ENCODE results near the gene DNAH2. TPM values are rescaled to one million over a fixed set of nuclear protein-coding genes. Genes with fewer than 3 reads are reported as not detected.

Gene DNAH2
- total and polyA plus RNA-seq, 8 donors: under 0.01 to 8.0 (median 0.24) TPM; not detected in 2

DNA sequence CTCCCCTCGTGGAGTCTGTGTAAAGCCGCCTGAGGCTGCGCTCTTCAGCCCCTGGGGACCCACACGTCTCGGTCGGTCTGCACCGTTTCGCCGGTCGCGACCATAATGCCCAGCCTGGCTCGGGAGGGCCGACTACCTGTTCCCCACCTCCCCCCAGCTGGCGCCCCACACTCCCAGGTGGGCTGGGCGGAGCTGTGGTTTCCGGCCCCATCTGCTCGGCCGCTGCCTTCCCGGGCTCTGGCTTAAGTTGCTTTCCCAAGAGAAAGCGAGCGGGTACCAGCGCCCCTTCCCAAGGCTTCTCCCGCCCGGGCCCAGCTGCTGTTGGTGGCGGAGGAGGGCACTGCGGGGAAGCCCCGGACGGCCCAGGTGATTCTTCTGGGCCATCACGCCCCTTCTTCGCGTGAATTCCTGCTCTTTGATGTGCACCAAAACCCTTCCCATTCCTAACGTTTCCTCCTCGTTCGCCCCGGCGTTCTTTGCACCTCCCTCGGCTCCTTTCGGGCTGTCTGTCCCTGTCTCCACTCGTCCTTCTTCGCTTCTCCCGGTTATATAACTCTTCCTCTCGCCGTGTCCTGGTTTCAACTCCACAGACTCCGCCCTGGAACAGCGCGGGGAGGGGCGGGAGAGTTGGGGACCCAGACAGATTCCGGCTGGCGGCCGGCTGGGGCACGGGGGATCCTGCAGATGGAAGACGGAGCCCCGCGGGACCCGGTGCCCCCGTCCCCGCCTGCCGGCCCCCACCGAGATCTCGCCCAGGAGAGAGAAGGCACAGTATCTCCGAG is 118.5 kb downstream of the DNAH2 start:
- Histone ChIP-seq H3K27me3 (no peaks in the 10 kb centered on the region), H3K36me3 (peaks cover 0 to 13% (median 8%) of the 10 kb centered on the region in 4 donors), H3K27ac (peak overlapping the region; percentile 92 to 100 (median 99)), H3K4me1 (peaks cover 35 to 64% (median 59%) of the 10 kb centered on the region in 4 donors), H3K9me3 (no peaks in the 10 kb centered on the region), H3K4me3 (peak overlapping the region; percentile 66 to 80 (median 74))
- TF ChIP-seq POLR2A (IDR thresholded peaks at IDR 0.05) (peak in 2 of 4 donors; percentile 69 to 79), CTCF (IDR thresholded peaks at IDR 0.05) (no peak), POLR2AphosphoS5 (IDR thresholded peaks at IDR 0.05) (peak; percentile 39 to 87 (median 54))
- intact Hi-C loops (cut with DNase I; ENCODE audit: low total_unique reads): no loop called here
- DNase-seq: peak; percentile 74 to 86
- WGBS, 5 donors: 0% methylated on average over 44 to 61 of the region's 61 CpGs

- TF ChIP-seq POLR2AphosphoS5 (IDR thresholded peaks at IDR 0.05) (peak; percentile 31 to 91 (median 47)), CTCF (IDR thresholded peaks at IDR 0.05) (peak in 1 of 7 experiments; percentile 4), POLR2A (IDR thresholded peaks at IDR 0.05) (no peak), EP300 (IDR thresholded peaks at IDR 0.05) (peak; percentile 32)
- Histone ChIP-seq H3K27ac (peak overlapping the region; percentile 92 to 100 (median 99)), H3K4me1 (peaks cover 39 to 72% (median 66%) of the 10 kb centered on the region in 4 donors), H3K4me3 (peak overlapping the region; percentile 66 to 80 (median 74)), H3K9me3 (no peaks in the 10 kb centered on the region), H3K27me3 (no peaks in the 10 kb centered on the region), H3K36me3 (peaks cover 0 to 13% (median 8%) of the 10 kb centered on the region in 4 donors)
- 1 to 3% (median 2%) methylated on average over 19 of the region's 19 CpGs for WGBS, 5 donors
- peak; percentile 95 to 98 for DNase-seq
- intact Hi-C loops (cut with DNase I; ENCODE audit: low total_unique reads): no loop called here
These were observed 119.3 kb downstream of the DNAH2 start for GRCh38 chr17:7836596-7837407.

- H3K4me3 ChIP-seq: peak overlapping the region; percentile 25 to 76 (median 69)
These were observed 120.0 kb downstream of the DNAH2 start for GRCh38 chr17:7837408-7838088.

More at GRCh38 chr17:7837408-7838088, 120.0 kb downstream of the DNAH2 start:
- peaks cover 39 to 75% (median 68%) of the 10 kb centered on the region in 4 donors for H3K4me1 ChIP-seq
- DNase-seq: peak in 1 of 2 donors; percentile 56
- H3K9me3 ChIP-seq: no peaks in the 10 kb centered on the region
- 4 to 9% (median 7%) methylated on average over 8 of the region's 8 CpGs for WGBS, 5 donors
- peaks cover 0 to 13% (median 8%) of the 10 kb centered on the region in 4 donors for H3K36me3 ChIP-seq
- no peaks in the 10 kb centered on the region for H3K27me3 ChIP-seq
- intact Hi-C loops (cut with DNase I; ENCODE audit: low total_unique reads): no loop called here
- TF ChIP-seq POLR2AphosphoS5 (IDR thresholded peaks at IDR 0.05) (no peak), CTCF (IDR thresholded peaks at IDR 0.05) (no peak), EP300 (IDR thresholded peaks at IDR 0.05) (no peak), POLR2A (IDR thresholded peaks at IDR 0.05) (no peak)
- peak overlapping the region; percentile 92 to 100 (median 99) for H3K27ac ChIP-seq
